ENCODE measurements around the gene ZNF212. TPM values are rescaled to one million over a fixed set of nuclear protein-coding genes. Genes with fewer than 3 reads are reported as not detected.
A peak's percentile ranks its signal among the peaks of the same experiment; 100 is the strongest.
"Not testable (repeated sequence)": the region's sequence is repeated elsewhere in the genome, so short reads cannot be mapped to it uniquely, and the experiment has no call there.

ZNF212 gene
- polyA plus RNA-seq, 3 donors, result 16.5 to 20.9 (median 18.8) TPM

DNA sequence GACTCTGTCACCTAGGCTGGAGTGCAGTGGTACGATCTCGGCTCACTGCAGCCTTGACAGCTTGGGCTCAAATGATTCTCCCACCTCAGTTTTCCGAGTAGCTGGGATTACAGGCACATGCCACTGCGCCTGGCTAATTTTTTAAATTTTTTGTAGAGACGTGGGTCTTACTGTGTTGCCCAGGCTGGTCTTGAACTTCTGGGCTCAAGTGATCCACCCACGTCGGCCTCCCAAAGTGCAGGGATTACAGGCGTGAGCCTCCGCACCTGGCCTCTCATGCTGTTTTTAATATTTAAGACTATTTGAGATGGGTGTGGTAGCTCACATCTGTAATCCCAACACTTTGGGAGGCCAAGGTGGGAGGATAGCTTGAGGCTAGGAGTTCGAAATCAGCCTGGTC, 12.1 kb downstream of the ZNF212 start:
- not testable (repeated sequence) for DNase-seq

- no peak for DNase-seq
Measured at GRCh38 chr7:149252378-149252777, 12.9 kb downstream of the ZNF212 start.

DNA sequence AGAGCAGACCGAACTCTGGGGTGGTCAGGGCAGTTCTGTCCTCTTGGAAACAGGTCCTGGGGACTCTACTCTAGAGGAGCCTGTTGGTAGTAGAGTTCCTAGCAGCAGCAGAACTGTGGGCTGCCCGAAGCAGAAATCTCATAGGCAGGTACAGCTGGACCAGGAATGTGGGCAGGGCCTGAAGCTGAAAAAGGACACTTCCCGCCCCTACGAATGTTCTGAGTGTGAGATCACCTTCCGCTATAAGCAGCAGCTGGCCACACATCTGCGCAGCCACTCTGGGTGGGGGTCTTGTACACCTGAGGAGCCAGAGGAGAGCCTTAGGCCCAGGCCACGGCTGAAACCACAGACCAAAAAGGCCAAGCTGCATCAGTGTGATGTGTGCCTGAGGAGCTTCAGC, 14.2 kb downstream of the ZNF212 start:
- DNase-seq, result no peak

- DNase-seq, result no peak
Measured at GRCh38 chr7:149254181-149254858, 14.9 kb downstream of the ZNF212 start.

DNA sequence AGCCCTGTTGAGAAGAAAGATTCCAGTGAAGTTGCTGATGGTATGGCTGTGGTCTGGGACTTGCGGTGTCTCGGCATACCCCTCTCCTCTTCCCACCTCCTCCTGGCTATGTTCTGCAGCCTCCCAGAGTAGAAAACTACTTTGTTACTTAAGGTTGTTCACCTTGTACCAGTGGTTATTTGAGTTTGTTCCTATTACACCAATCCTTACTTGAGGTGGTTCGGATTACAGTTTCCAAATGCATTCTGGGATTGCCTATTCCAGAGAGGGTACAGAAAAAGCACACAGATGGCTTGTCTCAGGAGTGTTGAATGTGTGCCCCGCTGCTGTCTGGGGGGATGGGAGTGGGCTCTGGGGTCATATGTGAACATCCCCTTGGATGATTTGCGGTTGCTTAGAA, 15.7 kb downstream of the ZNF212 start:
- no peak for DNase-seq

- no peak for DNase-seq
Measured at GRCh38 chr7:149256568-149256967, 17.1 kb downstream of the ZNF212 start.

GRCh38 chr7:149257146-149257545, 17.7 kb downstream of the ZNF212 start:
- no peak for DNase-seq

DNA sequence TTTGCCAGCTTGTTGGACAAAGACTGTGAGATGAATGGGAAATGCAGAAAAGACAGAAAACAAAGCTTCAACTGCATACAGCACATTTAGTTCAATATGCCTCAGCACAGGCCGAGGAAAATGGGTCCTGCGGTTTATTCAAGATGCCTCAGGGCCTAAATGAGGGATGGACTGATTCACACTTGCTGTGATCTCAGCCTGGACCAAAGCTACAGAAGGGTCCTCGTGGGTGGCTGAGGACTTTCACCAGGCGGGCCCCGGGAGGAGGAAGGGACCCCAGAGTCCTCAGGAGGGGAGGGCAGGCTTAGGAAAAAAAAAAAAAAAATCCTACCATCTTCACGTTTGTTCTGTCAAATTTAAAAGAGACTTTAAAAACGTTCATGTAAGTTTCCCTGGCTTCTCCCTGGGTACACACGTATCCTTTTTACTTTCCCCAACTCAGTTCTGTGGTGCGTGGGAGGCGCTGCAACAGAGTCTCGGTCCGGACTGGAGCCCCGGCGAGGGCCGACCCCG, 21.9 kb downstream of the ZNF212 start:
- DNase-seq, result no peak

DNA sequence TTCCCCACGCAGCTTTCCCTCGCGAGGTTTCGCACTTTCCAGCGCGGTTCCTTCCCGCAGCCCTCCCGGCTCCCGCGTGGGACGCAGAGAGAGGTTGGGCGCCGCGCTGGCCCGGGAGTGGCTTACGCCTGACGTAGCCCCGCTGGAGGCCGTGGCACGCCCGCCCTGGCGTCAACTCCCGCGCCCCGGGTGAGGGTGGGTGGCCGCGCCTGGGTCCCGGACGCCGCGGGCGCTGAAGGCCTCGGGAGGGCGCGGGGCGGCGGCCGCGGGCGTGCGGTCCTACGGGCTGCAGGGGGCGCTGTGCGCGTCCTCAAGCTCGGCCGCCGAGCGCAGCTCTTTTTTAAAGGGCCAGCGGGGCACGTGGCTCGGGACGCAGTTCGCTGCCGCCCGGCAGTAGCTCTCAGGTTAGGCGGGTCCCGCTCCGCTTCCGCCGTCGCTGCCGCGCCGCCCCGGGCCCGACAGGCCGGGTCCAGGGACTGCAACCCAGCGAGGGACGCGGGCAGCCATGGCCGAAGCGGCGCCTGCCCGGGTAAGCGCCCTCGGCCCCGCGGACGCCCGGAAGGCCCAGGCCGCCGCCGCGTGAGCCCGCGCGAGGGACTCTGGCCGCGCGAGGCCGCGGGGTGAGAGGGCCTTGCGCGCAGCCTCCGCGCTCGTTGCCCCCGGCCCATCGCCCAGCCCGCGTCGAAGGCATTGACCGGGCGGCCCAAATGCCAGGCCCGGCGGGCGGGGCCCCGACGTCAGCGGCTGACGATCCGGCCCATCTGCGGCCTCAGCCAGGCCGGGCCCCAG, 22.6 kb downstream of the ZNF212 start, which contains the start of gene ZNF783:
ZNF783 (plus strand) TSS at position 368 of the 789 bp plus-strand sequence; CDS start at position 506, 138 bp downstream.
- DNase-seq, result peak; percentile 87

GRCh38 chr7:149266451-149266850, 27.0 kb downstream of the ZNF212 start:
- DNase-seq, result no peak

DNA sequence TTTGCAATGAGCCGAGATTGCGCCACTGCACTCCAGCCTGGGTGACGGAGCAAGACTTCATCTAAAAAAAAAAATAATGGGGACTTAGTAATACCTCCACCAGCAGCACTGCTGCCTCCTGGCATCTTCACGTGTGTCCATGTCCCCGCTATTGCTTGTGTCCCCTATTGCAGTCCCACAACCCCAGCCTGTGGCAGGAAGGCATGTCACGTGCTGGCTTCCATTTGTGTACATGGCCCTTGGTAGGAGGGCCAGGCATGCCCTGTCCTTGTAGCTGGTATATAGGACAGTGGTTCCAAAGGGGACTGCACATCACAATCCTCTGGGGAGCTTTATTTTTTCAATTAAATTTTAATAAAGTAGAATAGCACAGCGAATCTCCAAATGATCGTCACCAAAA, 28.3 kb downstream of the ZNF212 start:
- DNase-seq, result no peak

DNA sequence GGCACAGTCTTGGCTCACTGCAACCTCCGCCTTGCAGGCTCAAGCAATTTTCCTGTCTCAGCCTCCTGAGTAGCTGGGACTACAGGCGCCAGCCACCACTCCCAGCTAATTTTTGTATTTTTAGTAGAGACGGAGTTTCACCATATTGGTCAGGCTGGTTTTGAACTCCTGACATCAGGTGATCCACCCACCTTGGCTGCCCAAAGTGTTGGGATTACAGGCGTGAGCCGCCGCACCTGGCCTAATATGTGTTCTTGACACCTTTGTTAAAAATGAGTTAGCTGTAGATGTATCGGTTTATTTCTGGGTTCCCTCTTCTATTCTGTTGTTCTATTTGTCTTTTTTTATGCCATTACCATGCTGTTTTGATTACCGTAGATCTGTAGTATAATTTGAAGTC, 35.0 kb downstream of the ZNF212 start:
- DNase-seq, result not testable (repeated sequence)

DNA sequence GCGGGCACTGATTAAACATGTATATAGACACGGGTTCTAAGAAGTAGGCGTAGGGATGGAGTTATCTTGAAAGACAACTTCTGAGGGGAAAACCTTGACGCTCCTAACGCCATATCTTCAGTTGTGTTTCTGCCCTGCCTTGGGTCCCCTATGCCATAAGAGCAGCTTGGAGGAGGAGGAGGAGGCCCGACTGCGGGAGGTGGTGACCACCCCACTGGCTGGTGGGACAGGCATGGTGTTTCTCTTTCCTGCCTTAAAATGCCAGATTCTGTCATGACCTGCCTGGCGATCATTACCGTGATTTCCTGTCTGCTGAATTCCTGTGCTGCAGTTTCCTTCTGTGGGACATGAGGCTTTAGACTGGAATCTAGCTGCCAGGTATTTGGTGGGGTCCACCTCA, 38.4 kb downstream of the ZNF212 start:
- no peak for DNase-seq

DNA sequence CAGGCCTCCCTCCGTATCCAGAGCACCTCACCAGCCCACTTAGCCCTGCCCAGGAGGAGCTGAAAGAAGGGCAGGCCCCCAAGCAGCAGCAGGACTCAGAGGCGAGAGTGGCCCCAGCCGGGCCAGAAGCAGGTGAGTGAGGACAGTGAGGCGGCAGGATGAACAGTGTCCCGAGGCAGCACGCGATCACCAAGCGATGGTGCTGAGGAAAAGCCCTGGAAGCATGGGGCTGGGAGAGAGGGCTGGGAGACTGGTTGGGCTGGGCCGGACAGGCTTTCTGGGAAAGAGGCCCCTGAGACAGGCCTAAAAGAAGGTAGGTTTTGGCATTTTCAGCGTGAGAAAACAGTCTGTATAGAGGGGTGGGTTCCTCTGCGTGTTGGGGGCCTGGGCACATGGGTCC, 38.9 kb downstream of the ZNF212 start:
- no peak for DNase-seq

DNA sequence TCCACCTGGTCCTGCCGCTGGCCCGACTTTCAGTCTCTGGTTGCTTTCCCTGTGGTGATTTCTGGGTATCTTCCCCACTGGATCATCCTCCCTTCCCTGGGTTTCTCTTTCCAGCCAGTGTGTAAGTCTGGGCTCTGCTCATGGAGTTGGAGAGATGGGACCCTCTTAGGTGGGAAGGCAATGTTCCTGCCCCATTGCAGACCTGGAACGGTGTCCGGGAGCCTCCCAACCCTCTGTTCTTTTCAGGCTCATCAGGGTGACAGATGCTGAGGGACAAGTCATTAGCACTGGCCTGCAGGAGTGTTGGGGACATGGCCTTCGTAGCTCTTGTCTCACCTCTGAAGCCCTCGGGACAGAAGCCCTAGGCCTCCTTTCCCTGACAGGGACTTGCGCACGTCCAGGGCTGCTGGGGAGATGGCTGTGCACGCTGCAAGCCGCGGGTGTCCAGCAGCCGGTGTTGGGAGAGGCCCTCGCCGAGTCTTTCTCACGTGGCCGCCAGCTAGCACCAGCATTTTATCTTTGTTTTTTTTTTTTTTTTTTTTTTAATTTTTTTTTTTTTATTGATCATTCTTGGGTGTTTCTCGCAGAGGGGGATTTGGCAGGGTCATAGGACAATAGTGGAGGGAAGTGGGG, 39.8 kb downstream of the ZNF212 start:
- DNase-seq, result no peak

GRCh38 chr7:149280151-149280550, 40.7 kb downstream of the ZNF212 start:
- DNase-seq, result no peak

DNA sequence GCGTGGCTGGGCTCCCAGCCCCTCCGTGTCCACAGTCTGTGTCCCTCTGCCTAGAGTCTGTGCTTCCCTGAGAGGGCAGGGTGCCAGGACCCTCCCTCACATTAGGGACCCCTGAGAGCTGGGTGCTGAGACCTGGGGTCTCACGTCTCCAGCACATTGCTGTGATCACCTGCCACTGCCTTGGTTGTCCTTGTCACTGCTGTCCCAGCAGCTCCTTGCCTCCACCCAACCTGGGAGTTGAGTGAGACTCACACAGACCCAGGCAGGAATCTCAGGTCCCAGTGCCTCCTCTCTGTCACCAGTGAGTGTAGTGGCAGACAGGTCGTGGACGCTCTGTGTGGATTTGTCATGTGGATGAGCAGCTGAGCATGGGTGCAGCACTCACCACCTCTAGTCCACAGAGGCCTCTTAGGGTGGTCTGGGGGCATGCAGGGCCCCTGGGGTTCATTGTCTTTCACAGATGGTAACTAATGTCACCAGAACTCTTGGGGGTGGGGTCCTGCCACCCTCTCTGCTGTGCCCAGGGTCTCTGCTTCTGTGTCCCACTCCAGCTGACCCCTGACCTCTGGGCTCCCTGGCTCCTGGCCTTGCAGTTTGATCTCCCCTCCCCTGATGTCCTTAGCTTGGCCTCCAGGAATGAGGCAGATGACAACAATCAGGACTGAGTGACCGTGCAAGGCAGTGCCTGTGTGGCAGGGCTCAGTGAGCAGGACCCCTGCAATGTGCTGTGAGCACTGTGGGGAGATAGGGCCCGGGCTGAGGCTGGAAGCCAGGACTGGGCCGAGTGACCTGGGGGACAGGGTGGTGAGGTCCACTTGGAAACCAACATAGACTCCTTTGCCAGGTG, 41.4 kb downstream of the ZNF212 start:
- no peak for DNase-seq

GRCh38 chr7:149281508-149282330, 42.3 kb downstream of the ZNF212 start:
- DNase-seq, result no peak

DNA sequence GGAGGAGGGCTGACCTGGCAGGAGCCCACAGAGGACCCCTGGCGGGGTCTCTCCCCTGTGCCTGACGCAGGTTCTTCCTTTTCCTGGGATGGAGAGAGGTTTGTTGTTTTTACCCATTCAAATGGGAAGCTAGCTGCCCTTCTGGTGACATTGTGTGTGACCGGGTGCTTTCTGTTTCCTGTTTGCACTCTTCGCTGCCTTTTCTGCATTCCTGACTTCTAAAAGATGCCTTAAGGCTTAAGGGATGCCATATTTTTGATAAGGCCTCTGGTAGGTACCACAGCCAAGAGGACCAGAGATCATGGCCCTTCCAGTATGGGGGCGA, 42.8 kb downstream of the ZNF212 start:
- DNase-seq, result no peak

- no peak for DNase-seq
Measured at GRCh38 chr7:149283321-149283720, 43.9 kb downstream of the ZNF212 start.

DNA sequence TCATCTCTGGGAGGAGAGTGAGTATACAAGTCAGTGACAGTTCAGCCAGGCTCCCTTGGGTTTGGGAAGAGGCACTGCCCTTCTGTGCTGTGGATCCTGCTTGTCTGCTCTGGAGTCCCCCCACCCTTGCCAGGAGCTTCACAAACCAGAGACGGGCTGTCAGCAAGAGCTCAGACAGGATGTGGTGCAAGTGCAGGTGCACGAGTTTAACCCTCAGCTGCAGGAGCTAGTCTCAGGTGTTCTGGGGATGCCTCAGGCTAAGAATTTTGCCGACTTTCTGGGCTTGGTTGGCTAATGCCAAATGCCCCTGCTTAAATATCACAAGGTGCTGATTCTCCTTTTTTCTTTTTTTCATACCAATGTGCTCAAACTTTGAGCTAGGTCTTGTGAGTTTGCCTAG, 44.9 kb downstream of the ZNF212 start:
- no peak for DNase-seq

All from renal pelvis (tissue), 4 donors.